Activated naive CD8-positive, alpha-beta T cell (primary cell): ENCODE data around the gene SCRT2.
"Not testable (repeated sequence)": the region's sequence is repeated elsewhere in the genome, so short reads cannot be mapped to it uniquely, and the experiment has no call there.

Experiments used
- H3K27ac Mint-ChIP-seq: one replicate; pipeline ENCODE4 v1.8.0; 2021; ENCODE audit warnings: mixed read lengths
- H3K27me3 Mint-ChIP-seq: one replicate; pipeline ENCODE4 v1.8.0; 2021; ENCODE audit warnings: mixed read lengths
- H3K36me3 Mint-ChIP-seq: one replicate; pipeline ENCODE4 v1.8.0; 2021; ENCODE audit warnings: mixed read lengths
- H3K4me1 Mint-ChIP-seq: one replicate; pipeline ENCODE4 v1.8.0; 2021; ENCODE audit warnings: low read depth, mixed read lengths
- H3K4me3 Mint-ChIP-seq: one replicate; pipeline ENCODE4 v1.8.0; 2021; ENCODE audit warnings: mild to moderate bottlenecking, mixed read lengths
- H3K9me3 Mint-ChIP-seq: one replicate; pipeline ENCODE4 v1.8.0; 2021; ENCODE audit warnings: low read depth, mixed read lengths

The SCRT2 gene

GRCh38 chr20:708956-709355 lies 33.4 kb upstream of the SCRT2 start:
- peaks cover 5% of the 10 kb centered on the region for H3K4me1 Mint-ChIP-seq
- H3K36me3 Mint-ChIP-seq, result peaks cover 8% of the 10 kb centered on the region
- peaks cover 20% of the 10 kb centered on the region for H3K27me3 Mint-ChIP-seq
- peak overlapping the region; percentile 63 for H3K4me3 Mint-ChIP-seq
- peaks cover 9% of the 10 kb centered on the region for H3K9me3 Mint-ChIP-seq
- H3K27ac Mint-ChIP-seq, result no peak overlapping the region

- peaks cover 9% of the 10 kb centered on the region for H3K9me3 Mint-ChIP-seq
- H3K4me1 Mint-ChIP-seq, result peaks cover 5% of the 10 kb centered on the region
- H3K36me3 Mint-ChIP-seq, result peaks cover 8% of the 10 kb centered on the region
- no peak overlapping the region for H3K4me3 Mint-ChIP-seq
- peaks cover 18% of the 10 kb centered on the region for H3K27me3 Mint-ChIP-seq
- H3K27ac Mint-ChIP-seq, result no peak overlapping the region
Observed at GRCh38 chr20:707451-708110, 32.0 kb upstream of the SCRT2 start.

GRCh38 chr20:706366-706885 lies 30.8 kb upstream of the SCRT2 start:
- Mint-ChIP-seq H3K27ac (no peak overlapping the region), H3K4me1 (peaks cover 5% of the 10 kb centered on the region), H3K4me3 (no peak overlapping the region), H3K36me3 (peaks cover 8% of the 10 kb centered on the region), H3K9me3 (peaks cover 9% of the 10 kb centered on the region), H3K27me3 (peaks cover 17% of the 10 kb centered on the region)

- Mint-ChIP-seq H3K4me1 (peaks cover 5% of the 10 kb centered on the region), H3K36me3 (peaks cover 8% of the 10 kb centered on the region), H3K27me3 (peaks cover 10% of the 10 kb centered on the region), H3K4me3 (no peak overlapping the region), H3K27ac (no peak overlapping the region), H3K9me3 (peaks cover 9% of the 10 kb centered on the region)
Observed at GRCh38 chr20:704726-705125, 29.1 kb upstream of the SCRT2 start.

- Mint-ChIP-seq H3K4me3 (no peak overlapping the region), H3K4me1 (no peaks in the 10 kb centered on the region), H3K27me3 (peaks cover 3% of the 10 kb centered on the region), H3K27ac (no peak overlapping the region), H3K9me3 (no peaks in the 10 kb centered on the region), H3K36me3 (no peaks in the 10 kb centered on the region)
Observed at GRCh38 chr20:703426-703825, 27.8 kb upstream of the SCRT2 start.

- H3K9me3 Mint-ChIP-seq, result no peaks in the 10 kb centered on the region
- peaks cover 3% of the 10 kb centered on the region for H3K27me3 Mint-ChIP-seq
- H3K4me3 Mint-ChIP-seq, result no peak overlapping the region
- no peaks in the 10 kb centered on the region for H3K4me1 Mint-ChIP-seq
- no peak overlapping the region for H3K27ac Mint-ChIP-seq
- no peaks in the 10 kb centered on the region for H3K36me3 Mint-ChIP-seq
Observed at GRCh38 chr20:703006-703405, 27.4 kb upstream of the SCRT2 start.

GRCh38 chr20:701401-702129 lies 26.0 kb upstream of the SCRT2 start:
- H3K9me3 Mint-ChIP-seq, result no peaks in the 10 kb centered on the region
- H3K27me3 Mint-ChIP-seq, result peaks cover 3% of the 10 kb centered on the region
- no peak overlapping the region for H3K4me3 Mint-ChIP-seq
- no peak overlapping the region for H3K27ac Mint-ChIP-seq
- no peaks in the 10 kb centered on the region for H3K36me3 Mint-ChIP-seq
- H3K4me1 Mint-ChIP-seq, result no peaks in the 10 kb centered on the region

GRCh38 chr20:699811-700338 lies 24.3 kb upstream of the SCRT2 start:
- H3K27me3 Mint-ChIP-seq, result no peaks in the 10 kb centered on the region
- no peaks in the 10 kb centered on the region for H3K36me3 Mint-ChIP-seq
- no peaks in the 10 kb centered on the region for H3K4me1 Mint-ChIP-seq
- no peak overlapping the region for H3K4me3 Mint-ChIP-seq
- no peaks in the 10 kb centered on the region for H3K9me3 Mint-ChIP-seq
- H3K27ac Mint-ChIP-seq, result no peak overlapping the region

GRCh38 chr20:699342-699741 lies 23.7 kb upstream of the SCRT2 start:
- Mint-ChIP-seq H3K27me3 (no peaks in the 10 kb centered on the region), H3K4me3 (no peak overlapping the region), H3K4me1 (no peaks in the 10 kb centered on the region), H3K27ac (no peak overlapping the region), H3K9me3 (no peaks in the 10 kb centered on the region), H3K36me3 (no peaks in the 10 kb centered on the region)

GRCh38 chr20:698276-698675 lies 22.7 kb upstream of the SCRT2 start:
- no peak overlapping the region for H3K27ac Mint-ChIP-seq
- no peaks in the 10 kb centered on the region for H3K36me3 Mint-ChIP-seq
- no peaks in the 10 kb centered on the region for H3K27me3 Mint-ChIP-seq
- H3K4me1 Mint-ChIP-seq, result no peaks in the 10 kb centered on the region
- no peaks in the 10 kb centered on the region for H3K9me3 Mint-ChIP-seq
- no peak overlapping the region for H3K4me3 Mint-ChIP-seq

- Mint-ChIP-seq H3K4me1 (no peaks in the 10 kb centered on the region), H3K4me3 (no peak overlapping the region), H3K36me3 (no peaks in the 10 kb centered on the region), H3K27ac (no peak overlapping the region), H3K27me3 (no peaks in the 10 kb centered on the region), H3K9me3 (no peaks in the 10 kb centered on the region)
Observed at GRCh38 chr20:697826-698225, 22.2 kb upstream of the SCRT2 start.

GRCh38 chr20:695165-695866 lies 19.7 kb upstream of the SCRT2 start:
- Mint-ChIP-seq H3K9me3 (no peaks in the 10 kb centered on the region), H3K27ac (no peak overlapping the region), H3K27me3 (no peaks in the 10 kb centered on the region), H3K4me1 (no peaks in the 10 kb centered on the region), H3K36me3 (no peaks in the 10 kb centered on the region), H3K4me3 (no peak overlapping the region)

GRCh38 chr20:694496-694895 lies 18.9 kb upstream of the SCRT2 start:
- no peaks in the 10 kb centered on the region for H3K36me3 Mint-ChIP-seq
- H3K27me3 Mint-ChIP-seq, result no peaks in the 10 kb centered on the region
- no peaks in the 10 kb centered on the region for H3K9me3 Mint-ChIP-seq
- no peak overlapping the region for H3K4me3 Mint-ChIP-seq
- H3K27ac Mint-ChIP-seq, result no peak overlapping the region
- no peaks in the 10 kb centered on the region for H3K4me1 Mint-ChIP-seq

GRCh38 chr20:693786-694185 lies 18.2 kb upstream of the SCRT2 start:
- H3K9me3 Mint-ChIP-seq, result not testable (repeated sequence)

GRCh38 chr20:692044-692443 lies 16.4 kb upstream of the SCRT2 start:
- Mint-ChIP-seq H3K36me3 (no peaks in the 10 kb centered on the region), H3K4me1 (no peaks in the 10 kb centered on the region), H3K4me3 (no peak overlapping the region), H3K27me3 (no peaks in the 10 kb centered on the region), H3K27ac (no peak overlapping the region), H3K9me3 (no peaks in the 10 kb centered on the region)

More at GRCh38 chr20:693786-694185, 18.2 kb upstream of the SCRT2 start:
- H3K27ac Mint-ChIP-seq, H3K4me1 Mint-ChIP-seq, H3K4me3 Mint-ChIP-seq, H3K27me3 Mint-ChIP-seq, H3K36me3 Mint-ChIP-seq: not testable (repeated sequence)
